ENCODE data around the gene USP6.
"Not testable (repeated sequence)": the region's sequence is repeated elsewhere in the genome, so short reads cannot be mapped to it uniquely, and the experiment has no call there.

USP6 gene

DNA sequence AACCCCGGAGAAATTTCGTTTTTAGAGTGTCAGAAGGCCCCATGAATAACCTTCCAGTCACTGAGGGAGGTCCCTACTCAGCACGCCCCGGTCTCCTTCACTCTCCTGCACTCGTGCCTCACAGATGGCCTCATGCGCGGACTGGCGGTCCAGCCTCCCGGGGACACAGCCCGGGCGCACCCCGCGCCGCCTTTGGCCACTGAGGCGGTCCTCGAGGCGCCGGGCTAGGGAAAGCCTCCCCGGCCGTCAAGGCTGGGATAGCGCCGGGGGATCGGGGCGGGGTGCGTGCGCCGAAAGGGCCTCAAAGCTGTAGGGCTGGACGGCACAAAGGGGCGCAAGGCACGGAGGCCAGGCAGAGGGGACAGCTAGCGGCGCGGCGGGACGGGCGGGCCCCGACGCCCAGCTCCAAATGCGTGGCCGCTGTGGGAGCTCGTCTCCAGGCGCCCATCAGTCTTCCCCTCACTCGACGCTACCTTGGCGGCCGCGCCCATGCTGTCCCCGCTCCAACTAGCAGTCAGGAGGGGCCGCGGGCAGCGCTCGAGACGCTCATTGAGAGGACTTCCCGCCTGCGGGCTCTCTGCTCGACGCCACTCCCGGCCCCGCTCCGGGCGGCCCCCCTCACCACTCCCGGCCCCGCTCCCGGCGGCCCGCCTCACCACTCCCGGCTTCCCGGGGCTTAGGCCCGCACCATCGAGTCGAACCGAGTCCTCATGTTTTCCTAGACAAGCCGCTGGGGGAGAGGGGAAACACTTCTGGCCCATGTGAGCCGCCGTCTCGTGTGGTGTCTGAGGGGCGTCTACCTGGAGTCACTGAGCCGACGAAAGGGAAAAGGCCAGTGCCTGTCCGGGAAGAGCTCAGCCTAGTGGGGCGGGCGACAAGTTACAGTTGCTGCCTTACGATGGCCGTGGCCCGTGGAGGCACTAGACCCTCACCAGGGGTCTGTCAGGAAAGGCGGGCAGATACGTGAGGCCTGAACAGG is at the start of gene USP6:
TSS of gene USP6 (plus strand) at position 360 of the 979 bp plus-strand sequence. CDS start 14,336 bp downstream, outside the sequence.
- DNase-seq, result no peak

DNA sequence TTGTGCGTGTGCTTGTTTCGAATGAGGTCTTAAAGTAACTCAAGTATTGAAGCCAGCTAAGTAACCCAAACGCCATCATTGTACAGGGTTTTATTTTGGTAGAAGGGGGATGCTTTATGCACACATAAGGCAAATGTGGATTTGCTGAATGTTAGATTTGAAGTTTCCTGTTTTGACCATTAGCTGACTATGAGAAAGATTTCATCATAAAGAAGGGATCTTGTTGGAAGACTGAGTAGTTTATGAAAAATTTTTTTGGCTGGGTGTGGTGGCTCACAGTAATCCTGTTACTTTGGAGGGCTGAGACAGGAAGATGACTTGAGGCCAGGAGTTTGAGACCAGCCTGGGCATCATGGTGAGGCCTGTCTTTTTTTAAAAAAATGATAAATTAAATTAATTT is 47.6 kb upstream of the USP6 start:
- DNase-seq, result no peak

DNA sequence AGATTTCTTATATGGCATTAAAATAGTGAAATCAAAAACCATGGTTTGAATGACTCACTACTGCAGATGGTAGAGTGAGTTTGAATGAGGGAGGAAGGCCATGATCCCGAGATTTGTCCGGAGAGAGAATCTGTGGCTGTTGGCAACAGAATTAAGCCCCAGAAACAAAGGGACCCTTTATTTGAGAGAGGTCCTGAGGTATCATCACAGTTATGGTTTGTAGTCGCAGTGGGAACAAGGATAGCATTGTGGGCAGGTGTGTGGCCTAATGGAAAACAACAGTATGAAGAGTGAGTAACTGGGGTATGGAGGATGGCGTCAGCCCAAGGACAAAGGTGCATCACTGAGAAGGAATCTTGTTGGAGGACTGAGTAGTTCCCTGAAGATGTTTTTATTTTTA is 46.1 kb upstream of the USP6 start:
- DNase-seq, result no peak

DNA sequence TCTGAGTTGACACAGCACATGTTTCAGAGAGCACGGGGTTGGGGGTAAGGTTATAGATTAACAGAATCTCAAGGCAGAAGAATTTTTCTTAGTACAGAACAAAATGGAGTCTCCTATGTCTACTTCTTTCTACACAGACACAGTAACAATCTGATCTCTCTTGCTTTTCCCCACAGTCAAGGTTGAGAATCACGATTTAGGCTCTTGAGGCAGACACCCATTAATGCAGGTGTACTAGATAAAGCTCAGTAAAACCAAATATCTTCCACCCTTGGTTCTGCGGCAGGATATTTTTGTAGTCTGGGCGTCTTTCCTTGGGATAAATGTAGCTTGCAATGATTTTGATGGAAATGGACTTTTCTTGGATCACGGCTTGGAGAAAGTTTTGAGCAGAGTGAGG is 40.4 kb upstream of the USP6 start:
- DNase-seq, result not testable (repeated sequence)

DNA sequence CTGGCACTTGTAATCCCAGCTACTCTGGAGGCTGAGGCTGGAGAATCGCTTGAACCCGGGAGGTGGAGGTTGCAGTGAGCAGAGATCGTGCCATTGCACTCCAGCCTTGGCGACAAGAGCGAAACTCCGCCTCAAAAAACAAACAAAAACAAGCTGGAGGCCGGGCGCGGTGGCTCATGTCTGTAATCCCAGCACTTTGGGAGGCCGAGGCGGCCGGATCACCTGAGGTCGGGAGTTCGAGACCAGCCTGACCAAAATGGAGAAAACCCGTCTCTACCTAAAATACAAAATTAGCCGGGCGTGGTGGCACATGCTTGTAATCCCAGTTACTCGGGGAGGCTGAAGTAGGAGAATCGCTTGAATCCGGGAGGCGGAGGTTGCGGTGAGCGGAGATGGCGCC is 38.6 kb upstream of the USP6 start:
- DNase-seq, result not testable (repeated sequence)

DNA sequence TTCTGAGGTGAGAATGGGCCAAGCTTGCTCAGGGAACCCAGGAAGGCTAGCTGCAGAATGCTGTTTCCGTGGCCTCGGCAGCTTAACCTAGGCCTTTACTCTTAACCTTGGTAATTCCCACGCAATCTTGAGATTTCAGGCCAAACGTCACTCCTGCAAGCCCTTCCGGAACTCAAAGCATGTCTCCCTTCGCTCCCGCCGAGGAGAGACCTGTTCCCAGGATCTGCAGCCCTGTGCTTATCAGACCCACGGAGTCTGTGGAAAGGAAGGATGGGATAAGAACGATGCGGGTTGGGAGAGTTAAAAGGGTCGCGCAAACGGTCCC is 38.1 kb upstream of the USP6 start:
- DNase-seq, result no peak

DNA sequence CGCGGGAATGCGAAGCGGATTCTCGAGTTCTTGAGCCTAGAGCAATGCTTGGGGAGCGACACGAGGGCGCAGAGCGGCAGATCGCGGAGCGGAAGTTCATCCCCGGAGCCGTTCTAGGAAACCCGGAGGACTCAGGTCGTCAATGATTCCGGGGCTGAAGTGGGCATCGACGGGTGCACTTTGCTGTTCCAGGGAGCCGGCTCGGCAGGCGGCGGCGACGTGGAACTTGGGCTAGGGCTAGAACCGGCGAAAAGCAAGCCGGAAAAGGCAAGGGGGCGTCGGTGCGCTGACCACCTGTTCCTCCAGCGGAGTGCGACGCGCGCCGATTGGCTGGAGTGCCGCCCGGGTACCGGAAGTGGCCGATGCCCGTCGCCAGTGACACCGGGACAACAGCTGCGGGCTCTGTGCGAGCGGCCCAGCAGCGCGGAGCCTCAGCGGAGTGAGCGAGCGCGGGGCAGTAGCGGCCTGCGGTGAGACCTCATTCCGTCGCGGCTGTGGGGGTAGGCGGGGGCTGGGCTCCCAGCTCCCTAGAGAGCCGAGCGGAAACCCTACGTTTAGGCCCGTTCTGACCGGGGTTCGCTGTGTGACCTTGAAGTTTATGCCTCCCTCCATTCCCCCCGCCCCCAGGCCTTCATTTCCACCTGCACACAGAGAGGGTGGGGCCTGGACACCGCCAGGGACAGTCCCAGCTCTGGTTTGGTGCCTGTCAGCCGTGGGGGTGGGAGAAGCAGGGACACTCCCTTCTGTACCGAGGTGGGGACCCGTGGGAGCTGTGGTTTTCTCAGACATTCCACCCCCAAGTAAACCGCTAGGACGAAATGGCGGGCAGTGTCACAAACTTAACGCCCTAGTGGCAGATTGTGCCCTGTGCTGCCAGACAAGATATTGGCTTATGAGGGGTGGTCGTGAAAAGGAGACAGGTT is 37.5 kb upstream of the USP6 start, which contains the start of gene ZFP3:
TSS of gene ZFP3 (plus strand) at position 362 of the 923 bp plus-strand sequence. CDS start 13,038 bp downstream, outside the sequence.
- peak; percentile 61 for DNase-seq

DNA sequence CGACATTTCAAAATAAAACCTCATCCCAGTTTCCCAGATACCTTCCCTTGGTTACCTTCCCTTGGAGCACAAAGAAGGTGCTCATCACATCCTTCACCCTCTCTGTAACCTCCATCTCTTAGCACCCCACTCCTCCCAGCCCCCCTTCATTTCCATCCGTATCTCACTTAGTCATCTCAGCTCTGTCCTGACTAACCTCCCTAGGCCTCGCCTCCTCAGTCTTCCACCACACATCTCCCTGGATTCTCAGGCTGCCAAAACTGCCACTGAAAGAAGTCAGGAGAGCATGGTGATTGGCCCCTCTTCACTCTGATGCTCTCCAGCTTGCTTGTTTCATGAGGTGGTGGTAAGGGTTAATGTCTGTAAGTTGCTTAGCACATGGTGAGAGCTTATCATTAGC is 35.2 kb upstream of the USP6 start:
- no peak for DNase-seq

DNA sequence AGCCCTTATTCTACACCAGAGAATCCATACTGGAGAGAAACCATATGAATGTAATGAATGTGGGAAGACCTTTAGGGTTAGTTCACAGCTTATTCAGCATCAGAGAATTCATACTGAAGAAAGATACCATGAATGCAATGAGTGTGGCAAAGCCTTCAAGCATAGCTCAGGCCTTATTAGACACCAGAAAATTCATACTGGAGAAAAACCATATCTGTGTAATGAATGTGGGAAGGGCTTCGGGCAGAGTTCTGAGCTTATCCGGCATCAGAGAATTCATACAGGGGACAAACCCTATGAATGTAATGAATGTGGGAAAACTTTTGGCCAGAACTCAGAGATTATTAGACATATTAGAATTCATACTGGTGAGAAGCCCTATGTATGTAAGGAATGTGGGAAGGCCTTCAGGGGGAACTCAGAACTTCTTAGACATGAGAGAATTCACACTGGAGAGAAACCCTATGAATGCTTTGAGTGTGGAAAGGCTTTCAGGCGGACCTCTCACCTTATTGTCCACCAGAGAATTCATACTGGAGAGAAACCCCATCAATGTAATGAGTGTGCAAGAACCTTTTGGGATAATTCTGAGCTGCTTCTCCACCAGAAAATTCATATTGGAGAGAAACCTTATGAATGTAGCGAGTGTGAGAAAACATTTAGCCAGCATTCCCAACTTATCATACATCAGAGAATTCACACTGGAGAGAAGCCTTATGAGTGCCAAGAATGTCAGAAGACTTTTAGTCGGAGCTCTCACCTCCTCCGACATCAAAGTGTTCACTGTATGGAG is 23.4 kb upstream of the USP6 start:
- no peak for DNase-seq

DNA sequence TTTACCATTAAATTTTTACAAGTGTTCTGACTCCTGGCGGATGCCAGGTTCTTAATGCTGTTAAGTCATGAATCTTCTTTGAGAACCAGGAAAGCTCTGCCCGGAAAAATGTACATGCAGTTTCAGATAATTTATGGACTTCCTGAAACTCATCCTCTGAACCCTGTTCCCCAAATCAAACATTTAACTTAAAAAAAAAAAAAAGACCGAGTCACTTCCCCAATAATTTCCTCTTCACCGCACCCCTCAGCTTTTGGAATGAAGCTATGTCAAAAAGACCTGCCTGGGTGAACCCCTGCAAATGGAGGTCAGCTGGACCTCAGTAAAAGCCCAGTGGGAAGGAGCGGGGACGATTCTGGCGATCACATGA is 19.1 kb upstream of the USP6 start:
- DNase-seq, result no peak

DNA sequence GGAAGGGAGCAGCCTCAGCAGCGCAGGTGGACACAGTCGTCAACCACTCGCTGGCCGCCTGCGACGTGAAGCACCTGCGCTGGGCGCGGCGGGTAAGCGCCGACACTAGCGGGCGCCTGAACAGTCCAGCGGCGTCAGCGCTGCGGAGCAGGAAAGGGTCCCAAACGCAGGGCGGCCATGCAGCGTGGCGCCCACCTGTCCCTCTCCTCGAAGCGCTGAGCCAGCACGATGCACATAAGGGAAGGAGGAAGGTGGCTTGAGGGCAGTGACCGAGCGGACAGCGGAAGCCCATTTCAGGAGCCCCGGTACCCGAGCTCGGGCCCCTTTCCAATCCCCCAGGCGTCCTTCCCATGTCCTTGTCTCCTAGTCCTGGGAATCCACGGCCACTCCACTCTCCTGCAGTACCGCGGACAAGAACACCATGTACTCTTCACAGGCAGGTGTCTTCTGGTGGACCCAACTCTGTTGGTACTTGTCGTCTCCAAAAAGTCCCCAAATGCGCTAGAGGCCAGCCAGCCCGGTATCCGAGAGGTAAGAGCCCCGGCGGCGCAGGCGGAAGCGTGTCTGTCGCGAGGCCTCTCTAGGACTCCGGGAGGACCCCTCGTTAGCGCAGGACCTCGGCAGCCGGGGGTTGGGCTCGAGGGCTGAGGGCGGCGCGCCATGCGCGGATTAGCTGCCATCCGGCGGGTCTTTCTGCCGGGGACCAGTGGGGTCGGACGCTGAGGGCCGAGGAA is 18.6 kb upstream of the USP6 start:
- DNase-seq, result no peak

DNA sequence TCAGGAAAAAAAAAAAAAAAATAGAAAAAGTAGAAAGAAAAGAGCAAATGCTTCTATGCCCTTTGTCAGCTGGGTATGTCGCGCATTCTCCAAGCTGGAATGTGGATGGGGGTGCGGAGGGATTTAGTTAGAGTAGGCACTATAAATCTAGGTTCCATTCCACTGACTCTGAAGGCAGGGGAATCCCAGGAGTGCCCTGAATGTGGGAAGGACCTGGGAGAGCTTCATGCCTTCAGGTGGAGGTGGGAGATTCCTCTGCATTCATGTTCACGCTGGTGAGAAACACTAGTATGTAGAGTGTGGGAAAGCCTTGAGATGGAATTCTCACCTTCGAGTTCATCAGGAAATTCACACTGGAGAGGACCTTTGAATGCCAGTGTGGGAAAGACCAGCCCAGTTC is 16.6 kb upstream of the USP6 start:
- DNase-seq, result no peak

DNA sequence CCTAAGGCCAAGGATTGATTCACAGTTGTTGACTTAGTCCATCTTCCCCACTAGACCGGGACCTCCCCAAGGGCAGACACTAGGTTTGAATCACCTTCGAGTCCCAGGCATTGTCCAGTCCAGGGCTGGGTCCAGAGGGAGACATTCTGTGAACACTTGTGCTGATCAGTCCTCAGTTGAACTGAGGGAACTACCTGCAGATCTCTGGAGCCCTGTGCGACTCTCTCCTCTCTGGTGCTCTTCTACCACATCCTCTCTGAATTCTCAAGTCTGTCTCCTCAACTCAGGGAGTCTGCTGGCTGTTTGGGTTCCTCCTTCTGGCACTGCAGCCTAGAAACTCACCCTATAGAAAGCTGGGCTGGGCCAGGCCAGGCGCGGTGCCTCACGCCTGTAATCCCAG is 15.0 kb upstream of the USP6 start:
- no peak for DNase-seq

DNA sequence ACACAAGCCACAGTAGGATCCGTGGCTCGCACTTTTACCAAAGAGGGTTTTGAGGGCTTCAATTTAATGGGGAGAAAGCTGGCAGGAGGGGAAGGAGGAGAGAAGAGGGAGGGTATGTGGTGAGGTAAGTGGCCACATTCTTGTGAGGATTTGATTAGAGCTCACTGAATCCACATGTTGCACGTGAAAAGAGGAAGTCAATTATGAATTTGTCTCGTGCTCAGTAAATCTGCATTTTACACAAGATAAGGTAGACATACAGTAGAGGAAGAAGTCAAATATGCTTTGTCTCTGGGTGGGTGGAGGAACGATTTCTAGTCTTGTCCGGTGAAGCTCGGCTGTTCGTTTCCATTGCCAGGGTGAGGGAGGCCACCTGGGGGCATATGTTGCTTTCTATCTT is 5.0 kb upstream of the USP6 start:
- no peak for DNase-seq

DNA sequence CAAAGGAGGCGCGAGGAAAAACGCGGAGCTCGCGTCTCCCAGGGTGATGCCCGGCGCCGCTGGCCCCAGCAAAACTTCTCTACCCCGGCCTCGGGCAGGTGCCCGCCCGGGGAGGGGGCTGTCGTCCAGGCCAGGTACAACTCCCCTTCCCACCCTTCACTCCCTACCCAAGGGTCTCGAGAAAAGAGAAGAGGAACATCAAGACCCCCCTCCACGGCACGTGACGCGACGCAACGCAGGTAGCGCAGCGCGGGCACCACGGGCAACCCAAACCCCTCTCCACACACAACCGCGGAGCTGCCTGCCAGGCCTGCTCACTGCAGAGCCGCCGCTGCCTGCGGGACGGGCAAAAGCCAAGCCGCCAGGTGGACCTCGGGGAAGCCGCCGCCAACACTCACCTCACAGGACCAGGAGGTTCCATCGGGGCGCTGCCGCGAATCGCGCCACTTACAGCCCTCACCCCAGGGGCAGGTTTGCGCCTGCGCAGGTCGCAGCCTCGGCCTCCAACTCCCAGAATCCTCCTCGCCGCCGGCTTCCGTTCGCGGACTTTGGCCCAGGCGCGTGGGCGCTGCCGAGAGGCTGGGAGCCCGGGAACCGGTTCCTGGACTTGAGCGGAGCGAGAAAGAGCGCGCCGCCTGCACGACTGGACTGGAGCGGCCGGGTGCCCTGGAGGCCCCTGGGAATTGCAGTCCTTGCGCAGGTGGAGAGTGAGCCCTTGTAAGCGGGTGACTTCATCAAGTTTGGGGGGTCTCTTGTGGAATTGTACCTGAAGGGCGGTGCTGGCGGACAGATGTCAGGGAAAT is 4.2 kb upstream of the USP6 start, which contains the start of gene ZNF232:
TSS of gene ZNF232 (minus strand) at position 477 of the 803 bp plus-strand sequence. CDS start at position 421, 56 bp downstream.
- peak; percentile 65 for DNase-seq

DNA sequence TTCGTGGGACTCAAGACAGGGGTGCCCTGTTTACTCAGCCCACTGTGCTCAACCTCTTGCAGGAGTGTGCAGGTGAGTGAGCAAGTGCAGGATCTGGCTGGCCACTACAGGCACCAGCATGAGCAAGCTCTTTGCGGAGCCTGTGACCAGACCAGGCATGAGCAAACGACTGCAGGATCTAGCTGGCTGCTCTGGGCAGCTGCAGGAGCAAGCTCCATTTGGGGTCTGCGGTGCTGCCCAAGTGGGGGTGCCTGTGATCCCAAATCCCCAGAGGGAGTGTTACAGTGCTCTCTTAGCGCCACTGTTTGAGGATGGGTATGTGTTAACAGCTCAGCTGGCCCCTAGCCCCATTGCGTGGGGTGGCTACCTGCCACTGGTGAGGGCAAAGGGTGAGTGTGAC is 2.4 kb downstream of the USP6 start:
- no peak for DNase-seq

DNA sequence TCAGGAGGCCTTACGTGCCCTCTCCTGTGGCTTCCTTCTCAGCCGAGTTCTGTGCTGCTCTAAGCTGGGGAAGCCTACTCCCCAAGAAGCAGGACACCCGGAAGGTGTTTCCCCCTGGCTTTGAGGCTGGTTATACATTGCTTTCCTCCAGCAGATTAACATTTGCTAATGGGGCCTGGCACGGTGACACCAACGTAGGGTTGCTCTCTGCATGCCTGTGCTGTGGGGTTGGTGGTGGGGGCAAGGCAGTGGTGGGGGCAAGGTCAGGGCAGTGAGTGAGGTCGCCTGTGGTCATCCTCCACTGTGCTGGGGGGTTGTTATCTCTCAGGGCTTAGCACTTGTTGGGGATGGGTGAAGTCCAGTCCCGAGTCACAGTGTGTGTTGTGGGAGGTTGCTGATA is 4.2 kb downstream of the USP6 start:
- DNase-seq, result no peak

DNA sequence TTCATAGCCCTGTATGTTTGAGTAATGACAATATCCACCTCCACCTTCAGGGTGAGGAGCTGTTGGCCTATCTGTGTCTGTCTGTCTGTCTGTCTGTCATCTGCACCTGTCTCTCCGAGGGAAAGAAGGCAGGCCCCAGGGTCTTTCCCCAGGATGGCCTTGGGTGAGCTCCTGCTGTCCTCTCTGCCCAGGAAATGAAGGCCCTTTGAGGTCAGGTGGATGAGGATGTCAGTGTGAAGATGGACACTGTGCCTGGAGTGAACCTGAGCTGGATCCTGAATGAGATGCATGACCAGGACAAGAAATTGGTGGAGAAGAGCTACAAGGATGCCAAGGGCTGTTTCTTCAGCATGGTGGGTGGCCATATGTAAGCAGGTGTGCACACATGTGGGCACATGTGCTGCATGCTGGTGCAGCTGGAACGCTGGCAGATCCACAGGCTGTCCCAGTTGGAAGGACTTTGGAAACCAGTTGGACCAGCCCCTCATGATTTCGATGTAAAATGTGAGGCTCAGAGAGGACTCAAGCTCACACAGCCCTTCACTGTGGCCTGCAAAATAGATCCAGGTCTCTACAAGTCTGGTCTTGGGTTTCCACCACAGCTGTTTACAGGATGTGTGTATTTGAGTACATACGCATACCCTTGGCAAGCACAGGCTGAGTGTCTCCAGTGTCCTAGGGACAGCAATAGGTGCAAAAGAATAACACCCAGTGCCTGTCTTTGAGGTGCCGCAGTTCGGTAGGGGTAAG is 4.8 kb downstream of the USP6 start:
- DNase-seq, result not testable (repeated sequence)

DNA sequence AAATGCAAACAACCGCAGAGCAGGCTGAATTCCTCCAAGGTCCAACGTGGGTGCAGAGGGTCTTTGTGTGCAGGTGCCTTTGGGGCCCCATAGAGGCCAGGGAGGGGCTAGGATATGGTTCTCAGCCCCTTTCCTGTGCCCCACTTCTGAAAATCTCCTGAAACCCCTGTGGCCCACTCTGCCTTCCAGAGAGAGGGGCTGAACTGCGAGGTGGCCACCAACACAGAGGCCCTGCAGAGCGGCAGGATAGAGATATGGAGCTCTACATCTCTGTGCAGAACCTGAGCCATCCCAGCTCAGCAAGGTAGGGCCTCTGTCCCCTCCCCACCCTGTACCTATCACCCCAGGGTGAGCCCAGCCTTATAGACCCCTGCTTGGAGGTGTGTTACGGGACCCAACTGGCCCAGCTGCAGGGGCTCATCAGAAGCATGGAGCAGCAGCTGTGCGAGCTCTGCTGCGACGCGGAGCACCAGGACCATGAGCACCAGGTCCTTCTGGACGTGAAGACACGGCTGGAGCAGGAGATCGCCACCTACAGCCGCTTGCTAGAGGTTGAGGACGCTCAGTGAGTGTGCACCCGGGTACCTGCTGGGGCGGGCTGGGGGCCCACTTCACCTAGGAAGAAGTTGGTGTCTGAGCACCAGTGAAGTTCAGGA is 5.5 kb downstream of the USP6 start:
- DNase-seq, result no peak

DNA sequence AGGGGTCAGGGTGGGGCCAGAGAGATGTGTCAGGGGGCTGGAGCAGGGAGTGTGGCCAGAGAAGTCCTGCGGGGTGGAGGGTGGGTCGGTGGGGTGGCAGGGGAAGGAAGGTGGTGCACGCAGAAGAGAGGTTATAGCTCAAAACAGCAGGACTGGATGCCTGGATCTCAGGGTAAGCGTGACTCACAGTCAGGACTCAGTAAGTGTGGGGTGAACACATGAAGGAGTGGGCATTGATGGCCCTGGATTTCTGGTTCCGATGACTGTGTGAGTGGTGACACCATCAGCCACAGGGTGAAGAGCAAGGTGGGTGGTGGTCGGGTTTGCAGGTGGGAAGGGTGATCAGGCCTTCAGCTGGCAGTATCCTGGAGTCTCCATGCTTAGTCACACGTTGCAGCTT is 6.2 kb downstream of the USP6 start:
- not testable (repeated sequence) for DNase-seq

Measured in NCI-H1694 (cell line).